BLaER1 treated with 17β-estradiol and CSF1 and Interleukin-3, amounts not matched to agents 10 nM and 100 nM (cell line): ENCODE data around the gene CCDC178.

Source experiments
- H3K27ac ChIP-seq, 11 experiments: shearing (Covaris generic); formaldehyde crosslinking; 2 replicates each; pipeline ENCODE4 v1.8.1; 2022
- H3K27me3 ChIP-seq, 11 experiments: shearing (Covaris generic); formaldehyde crosslinking; 2 replicates each; pipeline ENCODE4 v1.8.1; 2022
- H3K36me3 ChIP-seq, 11 experiments: shearing (Covaris generic); formaldehyde crosslinking; 2 replicates each; pipeline ENCODE4 v1.8.1; 2022
- H3K4me1 ChIP-seq, 10 experiments: shearing (Covaris generic); formaldehyde crosslinking; 2 replicates each; pipeline ENCODE4 v1.8.1; 2022
- H3K4me2 ChIP-seq, 11 experiments: shearing (Covaris generic); formaldehyde crosslinking; 2 replicates each; pipeline ENCODE4 v1.8.1; 2022
- H3K4me3 ChIP-seq, 10 experiments: shearing (Covaris generic); formaldehyde crosslinking; 2 replicates each; pipeline ENCODE4 v1.8.1; 2022
- H3K9ac ChIP-seq, 11 experiments: shearing (Covaris generic); formaldehyde crosslinking; 2 replicates each; pipeline ENCODE4 v1.8.1; 2022
- H3K9me3 ChIP-seq, 11 experiments: shearing (Covaris generic); formaldehyde crosslinking; replicated peaks in 1 of 11; 2 replicates each; pipeline ENCODE4 v1.8.1; 2022
- H4K20me1 ChIP-seq, 11 experiments: shearing (Covaris generic); formaldehyde crosslinking; 2 replicates each; pipeline ENCODE4 v1.8.1; 2022
- Cebpa-rat ChIP-seq, 11 experiments: shearing (Covaris generic); IDR thresholded peaks; 2 replicates each; pipeline ENCODE4 v1.8.1; 2022

Gene CCDC178

GRCh38 chr18:33020877-33021276 is 419.6 kb downstream of the CCDC178 start:
- no peak overlapping the region for H3K9ac ChIP-seq
- H3K9me3 ChIP-seq: no peaks in the 10 kb centered on the region
- H3K4me1 ChIP-seq: no peaks in the 10 kb centered on the region
- no peaks in the 10 kb centered on the region for H3K36me3 ChIP-seq
- no peak overlapping the region for H3K4me3 ChIP-seq
- no peak overlapping the region for H3K4me2 ChIP-seq
- H3K27me3 ChIP-seq: no peaks in the 10 kb centered on the region
- no peak for TF ChIP-seq Cebpa-rat (IDR thresholded peaks at IDR 0.05)
- no peak overlapping the region for H3K27ac ChIP-seq
- no peaks in the 10 kb centered on the region for H4K20me1 ChIP-seq

DNA sequence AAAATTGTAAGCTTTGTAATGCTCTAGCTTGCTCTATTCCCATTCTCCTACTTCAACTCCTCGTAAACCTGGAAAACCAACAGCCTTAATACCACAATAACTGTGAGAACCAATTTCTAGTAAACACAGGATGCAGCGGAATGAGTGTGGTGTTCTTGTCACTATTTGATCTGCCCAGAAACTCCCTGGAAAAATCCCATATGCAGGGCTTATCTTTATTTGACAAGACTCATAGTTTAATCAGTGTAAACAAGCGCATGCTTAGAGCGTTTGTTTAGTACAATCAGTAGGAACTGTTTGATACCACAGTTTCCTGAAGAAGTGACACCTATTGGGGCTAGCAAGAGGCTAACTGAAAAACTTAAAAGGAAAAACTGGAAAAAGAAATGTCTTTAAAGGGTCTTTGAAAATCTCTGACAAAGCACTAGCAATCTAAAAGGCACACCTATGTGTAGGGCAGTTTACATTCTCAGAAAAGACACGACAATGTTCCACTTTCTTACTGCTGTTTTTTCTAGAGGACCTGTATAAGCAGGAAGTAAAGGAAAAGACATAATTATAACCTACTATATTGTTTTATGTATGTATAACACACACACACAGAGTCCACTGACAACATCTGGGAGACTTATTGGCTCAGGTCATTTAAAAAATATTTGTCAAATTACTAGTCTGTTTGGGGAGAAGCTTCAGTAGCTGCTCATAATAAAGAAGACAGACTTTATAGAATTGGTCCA is 426.3 kb downstream of the CCDC178 start:
- H3K4me1 ChIP-seq: no peaks in the 10 kb centered on the region
- H3K9ac ChIP-seq: no peak overlapping the region
- no peak overlapping the region for H3K27ac ChIP-seq
- no peaks in the 10 kb centered on the region for H4K20me1 ChIP-seq
- TF ChIP-seq Cebpa-rat (IDR thresholded peaks at IDR 0.05): no peak
- no peaks in the 10 kb centered on the region; a peak in 1 of 22 replicates for H3K9me3 ChIP-seq
- no peaks in the 10 kb centered on the region for H3K36me3 ChIP-seq
- no peak overlapping the region for H3K4me3 ChIP-seq
- H3K27me3 ChIP-seq: no peaks in the 10 kb centered on the region
- no peak overlapping the region for H3K4me2 ChIP-seq

DNA sequence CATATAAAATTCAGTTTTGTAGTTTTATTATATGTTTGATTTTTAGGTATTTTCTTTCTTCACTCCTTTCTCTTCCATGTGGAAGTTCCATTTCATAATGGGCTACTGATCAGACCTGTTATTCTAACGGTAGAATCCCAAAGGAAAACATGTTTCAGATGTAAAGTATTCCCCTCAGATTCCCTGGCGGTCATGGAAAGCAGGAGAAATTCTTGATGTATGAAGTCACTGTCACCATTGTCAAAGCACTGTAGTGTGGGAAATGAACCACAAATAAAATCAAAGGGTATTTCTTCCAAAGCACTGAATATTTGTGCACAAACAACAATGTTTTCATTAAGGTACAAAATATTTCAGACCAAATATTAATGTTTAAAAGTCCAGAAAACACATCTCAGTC is 430.4 kb downstream of the CCDC178 start:
- no peaks in the 10 kb centered on the region; a peak in 1 of 22 replicates for H3K9me3 ChIP-seq
- TF ChIP-seq Cebpa-rat (IDR thresholded peaks at IDR 0.05): no peak

DNA sequence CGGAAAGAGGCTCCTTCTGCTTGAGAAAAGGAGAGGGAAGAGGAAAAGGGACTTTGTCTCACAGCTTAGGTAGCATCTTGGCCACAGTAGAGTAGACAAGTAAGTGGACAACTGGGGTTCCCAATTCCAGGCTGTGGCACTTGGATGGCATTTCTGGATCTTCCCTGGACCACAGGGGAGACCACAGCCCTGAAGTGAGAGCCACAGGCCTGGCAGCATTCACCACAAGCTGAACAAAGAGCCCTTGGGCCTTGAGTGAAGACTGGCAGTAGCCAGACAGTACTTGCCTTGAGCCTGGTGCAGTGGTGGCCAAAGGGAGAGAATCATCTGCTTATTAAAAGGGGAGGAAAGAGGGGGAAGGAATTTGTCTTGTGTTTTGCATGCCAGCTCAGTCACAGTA is 441.6 kb downstream of the CCDC178 start:
- H3K36me3 ChIP-seq: no peaks in the 10 kb centered on the region
- no peak overlapping the region for H3K4me2 ChIP-seq
- H3K9ac ChIP-seq: no peak overlapping the region
- no peak overlapping the region for H3K27ac ChIP-seq
- H4K20me1 ChIP-seq: no peaks in the 10 kb centered on the region
- H3K4me1 ChIP-seq: no peaks in the 10 kb centered on the region
- H3K9me3 ChIP-seq: peaks cover 0 to 15% (median 0%) of the 10 kb centered on the region in 11 experiments; a peak in 6 of 22 replicates
- TF ChIP-seq Cebpa-rat (IDR thresholded peaks at IDR 0.05): no peak
- H3K27me3 ChIP-seq: no peaks in the 10 kb centered on the region
- no peak overlapping the region for H3K4me3 ChIP-seq

More for the DNA sequence above, 430.4 kb downstream of the CCDC178 start:
- H4K20me1 ChIP-seq: no peaks in the 10 kb centered on the region
- no peaks in the 10 kb centered on the region for H3K27me3 ChIP-seq
- H3K4me2 ChIP-seq: no peak overlapping the region
- no peaks in the 10 kb centered on the region for H3K36me3 ChIP-seq
- no peak overlapping the region for H3K4me3 ChIP-seq
- H3K27ac ChIP-seq: no peak overlapping the region
- no peak overlapping the region for H3K9ac ChIP-seq
- H3K4me1 ChIP-seq: no peaks in the 10 kb centered on the region

GRCh38 chr18:32998285-32998684 is 442.2 kb downstream of the CCDC178 start:
- Histone ChIP-seq H3K9me3 (peaks cover 0 to 15% (median 0%) of the 10 kb centered on the region in 11 experiments; a peak in 6 of 22 replicates), H4K20me1 (no peaks in the 10 kb centered on the region), H3K27me3 (no peaks in the 10 kb centered on the region), H3K4me3 (no peak overlapping the region), H3K36me3 (no peaks in the 10 kb centered on the region), H3K4me1 (no peaks in the 10 kb centered on the region), H3K27ac (no peak overlapping the region), H3K9ac (no peak overlapping the region), H3K4me2 (no peak overlapping the region)
- no peak for TF ChIP-seq Cebpa-rat (IDR thresholded peaks at IDR 0.05)

DNA sequence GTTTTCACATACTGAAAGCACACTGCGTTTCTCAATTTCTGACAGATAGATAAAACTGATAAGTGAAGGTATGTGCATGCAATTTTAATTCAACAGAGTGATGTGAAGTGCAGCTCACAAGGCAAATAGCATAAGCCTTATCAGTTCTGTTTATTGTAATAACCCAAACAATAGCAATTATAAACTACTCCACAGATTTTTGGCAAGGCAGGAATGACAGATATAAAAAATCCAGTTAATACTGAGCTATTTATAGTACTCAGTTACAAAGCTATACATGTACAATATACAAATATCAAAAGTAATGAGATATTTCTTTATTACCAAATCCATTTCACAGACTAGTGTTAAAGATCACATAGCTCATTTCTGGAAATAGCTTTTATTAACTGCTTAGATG is 456.8 kb downstream of the CCDC178 start:
- H3K27me3 ChIP-seq: no peaks in the 10 kb centered on the region
- H3K9me3 ChIP-seq: peaks cover 0 to 10% (median 5%) of the 10 kb centered on the region in 11 experiments; a peak in 5 of 22 replicates
- H4K20me1 ChIP-seq: no peaks in the 10 kb centered on the region
- no peak overlapping the region for H3K4me3 ChIP-seq
- H3K4me1 ChIP-seq: no peaks in the 10 kb centered on the region
- H3K4me2 ChIP-seq: no peak overlapping the region
- H3K36me3 ChIP-seq: no peaks in the 10 kb centered on the region
- no peak overlapping the region for H3K9ac ChIP-seq
- TF ChIP-seq Cebpa-rat (IDR thresholded peaks at IDR 0.05): no peak
- no peak overlapping the region for H3K27ac ChIP-seq

DNA sequence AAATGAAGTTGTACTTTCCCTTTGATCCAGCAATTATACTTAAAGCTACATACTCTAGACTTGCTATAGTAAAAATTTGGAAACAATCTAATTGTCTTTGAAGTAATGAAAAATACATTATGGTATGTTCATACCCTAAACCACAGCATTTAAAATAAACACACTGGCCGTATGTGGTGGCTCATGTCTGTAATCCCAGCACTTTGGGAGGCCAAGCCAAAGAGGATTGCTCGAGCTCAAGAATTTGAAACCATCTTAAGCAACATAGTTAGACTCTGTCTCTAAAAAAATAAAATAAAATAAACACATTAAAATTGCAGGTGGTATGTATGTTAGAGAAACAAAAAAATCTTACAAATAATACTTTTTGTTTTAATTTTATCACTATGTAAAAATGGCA is 459.6 kb downstream of the CCDC178 start:
- Histone ChIP-seq H3K4me1 (peaks cover 0 to 4% (median 0%) of the 10 kb centered on the region in 10 experiments; a peak in 2 of 20 replicates), H3K36me3 (no peaks in the 10 kb centered on the region), H3K4me3 (no peak overlapping the region), H3K9me3 (peaks cover 0 to 12% (median 7%) of the 10 kb centered on the region in 11 experiments; a peak in 5 of 22 replicates), H3K27me3 (no peaks in the 10 kb centered on the region), H3K27ac (no peak overlapping the region), H3K9ac (no peak overlapping the region), H3K4me2 (no peak overlapping the region), H4K20me1 (no peaks in the 10 kb centered on the region)
- TF ChIP-seq Cebpa-rat (IDR thresholded peaks at IDR 0.05): no peak

DNA sequence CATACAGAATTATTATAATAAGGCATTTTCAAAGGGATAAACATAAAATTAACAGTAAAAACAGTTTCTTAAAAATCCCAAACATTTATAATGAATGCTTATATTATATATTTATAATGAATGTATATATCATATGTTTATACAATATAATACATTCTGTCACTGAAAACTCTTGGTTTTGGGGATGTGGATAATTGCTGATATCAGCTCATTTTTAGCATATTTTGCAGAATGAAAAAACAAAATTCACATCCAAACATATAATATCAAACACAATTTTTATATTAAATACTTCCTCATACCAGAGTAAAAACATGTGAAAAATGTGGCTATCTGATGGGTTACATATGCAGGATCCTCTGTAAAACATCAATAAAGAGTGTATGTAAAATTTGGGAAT is 465.0 kb downstream of the CCDC178 start:
- Histone ChIP-seq H3K36me3 (no peaks in the 10 kb centered on the region), H3K4me1 (peaks cover 0 to 30% (median 14%) of the 10 kb centered on the region in 10 experiments; a peak in 15 of 20 replicates), H3K4me2 (peak overlapping the region in 4 of 11 experiments; percentile 50 to 75 (median 68); a peak in 9 of 22 replicates), H3K4me3 (no peak overlapping the region), H3K9me3 (peaks cover 0 to 20% (median 8%) of the 10 kb centered on the region in 11 experiments; a peak in 7 of 22 replicates), H3K27me3 (no peaks in the 10 kb centered on the region), H3K9ac (no peak overlapping the region), H3K27ac (no peak overlapping the region), H4K20me1 (no peaks in the 10 kb centered on the region)
- no peak for TF ChIP-seq Cebpa-rat (IDR thresholded peaks at IDR 0.05)

DNA sequence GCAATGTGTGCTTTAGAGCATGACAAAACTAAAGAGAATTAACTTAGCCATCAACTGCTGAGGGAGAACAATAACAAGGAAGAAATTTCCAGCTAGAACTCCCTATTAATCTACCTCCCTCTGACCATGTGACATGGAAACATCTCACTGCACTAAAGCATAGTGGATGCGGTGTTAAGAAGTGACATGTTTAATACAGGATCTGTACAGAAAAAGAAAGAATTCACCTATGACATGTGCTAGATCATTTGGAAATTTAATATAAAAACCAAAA is 465.4 kb downstream of the CCDC178 start:
- H3K9me3 ChIP-seq: peaks cover 0 to 20% (median 8%) of the 10 kb centered on the region in 11 experiments; a peak in 7 of 22 replicates
- H4K20me1 ChIP-seq: no peaks in the 10 kb centered on the region
- H3K36me3 ChIP-seq: no peaks in the 10 kb centered on the region
- H3K4me3 ChIP-seq: no peak overlapping the region
- TF ChIP-seq Cebpa-rat (IDR thresholded peaks at IDR 0.05): no peak
- no peak overlapping the region for H3K9ac ChIP-seq
- peaks cover 0 to 30% (median 14%) of the 10 kb centered on the region in 10 experiments; a peak in 15 of 20 replicates for H3K4me1 ChIP-seq
- H3K27me3 ChIP-seq: no peaks in the 10 kb centered on the region
- peak overlapping the region in 9 of 11 experiments; percentile 9 to 75 (median 50); a peak in 17 of 22 replicates for H3K4me2 ChIP-seq
- H3K27ac ChIP-seq: peak overlapping the region in 3 of 11 experiments; percentile 3 to 28 (median 14); a peak in 1 of 22 replicates
